Kidney epithelial cell (primary cell): ENCODE measurements around the gene PRR33. TPM values are rescaled to one million over a fixed set of nuclear protein-coding genes. Genes with fewer than 3 reads are reported as not detected.

Experiments used
- DNase-seq: peaks from one replicate; pipeline ENCODE4 v3.0.0-alpha.2; 2010; ENCODE audit warnings: low read depth
- H3K27me3 ChIP-seq: 2 replicates; pipeline ENCODE4 v1.6.0; 2011; ENCODE audit warnings: low read length; ENCODE audit not compliant: control insufficient read depth, insufficient read depth
- H3K36me3 ChIP-seq: 2 replicates; pipeline ENCODE4 v1.5.1; 2011; ENCODE audit warnings: low read length; ENCODE audit not compliant: control insufficient read depth, insufficient read depth
- H3K4me3 ChIP-seq: 2 replicates; pipeline ENCODE4 v1.5.1; 2011; ENCODE audit warnings: low read depth, mild to moderate bottlenecking, control low read depth, low read length
- CTCF ChIP-seq: IDR thresholded peaks from 2 replicates; pipeline ENCODE4 v1.5.1; 2011; ENCODE audit warnings: mild to moderate bottlenecking, moderate library complexity, low read length, control low read depth, inconsistent platforms; ENCODE audit not compliant: insufficient read depth, poor library complexity, severe bottlenecking
- total RNA-seq: library from RNA; depleted of rRNA; stranded (reverse); fragments of >200 nt; gene quantifications from 2 replicates; pipeline ENCODE4 v1.2.3, GENCODE V29; 2015

PRR33 gene
- total RNA-seq, 1 donor from 2014 or later = not detected

- DNase-seq = no peak
- H3K36me3 ChIP-seq = no peaks in the 10 kb centered on the region
- no peak for TF ChIP-seq CTCF
- H3K27me3 ChIP-seq = peaks cover 37% of the 10 kb centered on the region
- no peak overlapping the region for H3K4me3 ChIP-seq
Observed at GRCh38 chr11:1866226-1866625, 25.5 kb downstream of the PRR33 start.

- DNase-seq = no peak
- no peaks in the 10 kb centered on the region for H3K36me3 ChIP-seq
- no peak for TF ChIP-seq CTCF
- no peak overlapping the region for H3K4me3 ChIP-seq
- H3K27me3 ChIP-seq = peaks cover 25% of the 10 kb centered on the region
Observed at GRCh38 chr11:1864831-1865665, 26.6 kb downstream of the PRR33 start.

- peaks cover 20% of the 10 kb centered on the region for H3K27me3 ChIP-seq
- no peak for TF ChIP-seq CTCF
- no peak for DNase-seq
- H3K36me3 ChIP-seq = no peaks in the 10 kb centered on the region
- H3K4me3 ChIP-seq = no peak overlapping the region
Observed at GRCh38 chr11:1864231-1864630, 27.5 kb downstream of the PRR33 start.

- peaks cover 18% of the 10 kb centered on the region for H3K27me3 ChIP-seq
- H3K4me3 ChIP-seq = no peak overlapping the region
- no peaks in the 10 kb centered on the region for H3K36me3 ChIP-seq
- DNase-seq = peak; percentile 54
- no peak for TF ChIP-seq CTCF
Observed at GRCh38 chr11:1863352-1864216, 28.1 kb downstream of the PRR33 start.

GRCh38 chr11:1862588-1863351 is 28.9 kb downstream of the PRR33 start:
- Histone ChIP-seq H3K4me3 (no peak overlapping the region), H3K36me3 (no peaks in the 10 kb centered on the region), H3K27me3 (peaks cover 13% of the 10 kb centered on the region)
- no peak for DNase-seq
- TF ChIP-seq CTCF = no peak
